Transverse colon (tissue), 3 donors: ENCODE data around the gene ZFC3H1.

Experiments
- CTCF ChIP-seq, 5 experiments: fragments of 200-600 bp in 3 of 5; fragments of 450-650 bp in 2 of 5; sonication (generic) in 3 of 5; IDR thresholded peaks; 1 replicate in 2 of 5; 2 replicates in 3 of 5; pipeline ENCODE4 v1.5.1; 2016 to 2017; ENCODE audit warnings: antibody characterized with exemption in 5 of 5, inconsistent platforms in 3 of 5, mild to moderate bottlenecking in 2 of 5, moderate library complexity in 1 of 5
- EP300 ChIP-seq: sonication (generic); formaldehyde crosslinking; IDR thresholded peaks from one replicate; pipeline ENCODE4 v1.6.1; 2017; ENCODE audit warnings: antibody characterized with exemption, low read depth
- POLR2A ChIP-seq: fragments of 450-650 bp; IDR thresholded peaks from one replicate; pipeline ENCODE4 v1.6.1; 2016; ENCODE audit warnings: antibody characterized with exemption, mild to moderate bottlenecking, moderate library complexity

- TF ChIP-seq CTCF (IDR thresholded peaks at IDR 0.05) (no peak), EP300 (no peak), POLR2A (no peak)
Observed at GRCh38 chr12:71639341-71639760, 24.3 kb downstream of the ZFC3H1 start.
